ENCODE measurements around the gene CIDEB.
"Not testable (repeated sequence)": the region's sequence is repeated elsewhere in the genome, so short reads cannot be mapped to it uniquely, and the experiment has no call there.

CIDEB gene, protein sequence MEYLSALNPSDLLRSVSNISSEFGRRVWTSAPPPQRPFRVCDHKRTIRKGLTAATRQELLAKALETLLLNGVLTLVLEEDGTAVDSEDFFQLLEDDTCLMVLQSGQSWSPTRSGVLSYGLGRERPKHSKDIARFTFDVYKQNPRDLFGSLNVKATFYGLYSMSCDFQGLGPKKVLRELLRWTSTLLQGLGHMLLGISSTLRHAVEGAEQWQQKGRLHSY

DNA sequence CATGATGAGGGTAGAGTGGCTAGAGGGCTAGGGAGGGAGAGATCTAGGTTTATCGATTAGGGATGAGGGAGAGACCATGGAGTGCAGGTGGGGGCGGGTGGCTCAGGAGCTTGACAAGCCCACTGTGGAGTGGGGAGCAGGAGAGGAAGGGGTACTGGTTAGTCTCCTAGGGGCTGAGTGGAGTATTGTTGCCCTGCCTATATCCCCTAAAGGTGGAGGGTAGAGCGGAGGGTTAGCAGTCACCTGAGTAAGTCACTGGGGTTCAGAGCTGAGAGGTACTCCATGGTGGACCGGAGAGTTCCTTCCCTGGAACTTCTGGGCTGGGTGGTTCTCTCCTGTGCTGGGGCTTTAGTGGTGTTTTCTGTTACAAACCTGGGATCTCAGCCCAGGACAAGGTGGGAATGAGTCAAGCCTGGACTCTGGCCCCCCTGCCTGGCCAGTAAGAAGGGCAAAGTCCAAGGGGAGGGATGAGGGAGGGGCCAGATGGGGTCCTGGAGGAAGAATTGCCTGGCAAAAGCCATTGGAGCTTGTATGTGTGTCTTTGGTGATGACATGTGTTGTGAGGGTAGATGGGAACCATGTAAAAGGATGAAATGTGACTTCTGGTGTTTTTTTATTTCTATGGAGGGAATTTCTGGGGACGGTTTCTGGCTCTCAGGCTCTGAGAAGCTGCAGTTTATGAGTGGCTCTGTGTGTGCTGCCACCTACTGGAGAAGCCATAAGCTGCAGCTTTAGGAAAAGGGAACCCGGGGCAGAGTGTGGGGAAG lies at the start of gene CIDEB:
Gene CIDEB, minus strand, starts transcription at position 403 of the 767 bp plus-strand sequence. Its CDS starts 119 bp downstream, at position 284.
- peak; percentile 9 for DNase-seq

DNA sequence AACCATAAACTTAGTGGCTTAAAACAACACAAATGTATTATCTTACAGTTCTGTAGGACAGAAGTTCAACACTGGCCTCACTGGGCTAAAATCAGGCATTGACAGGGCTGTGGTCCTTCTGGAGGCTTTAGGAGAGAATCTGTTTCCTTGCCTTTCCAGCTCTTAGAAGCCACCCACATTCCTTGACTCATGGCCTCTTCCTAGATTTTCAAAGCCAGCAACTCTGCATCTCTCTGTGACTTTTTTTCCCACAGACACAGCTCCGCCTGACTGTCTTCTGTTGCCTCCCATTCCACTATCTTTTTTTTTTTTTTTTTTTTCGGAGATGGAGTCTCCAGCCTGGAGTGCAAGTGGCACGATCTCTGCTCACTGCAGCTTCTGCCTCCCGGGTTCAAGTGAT lies 48.4 kb upstream of the CIDEB start:
- DNase-seq = no peak

DNA sequence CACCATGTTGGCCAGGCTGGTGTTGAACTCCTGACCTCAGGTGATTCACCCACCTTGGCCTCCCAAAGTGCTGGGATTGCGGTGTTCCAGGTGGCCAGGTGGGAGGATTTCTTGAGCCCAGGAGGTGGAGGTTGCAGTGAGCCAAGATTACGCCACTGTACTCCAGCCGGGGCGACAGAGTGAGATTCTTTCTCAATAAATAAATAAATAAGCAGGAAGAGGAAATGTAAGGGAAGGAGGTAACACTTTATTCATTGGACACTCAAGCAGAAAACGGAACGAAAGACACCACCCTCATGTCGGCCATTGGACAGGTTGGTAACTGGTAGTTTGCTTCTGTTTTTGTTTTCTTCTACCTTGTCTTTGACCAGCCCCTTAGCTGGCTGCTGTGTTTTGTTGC lies 47.2 kb upstream of the CIDEB start:
- DNase-seq = no peak

DNA sequence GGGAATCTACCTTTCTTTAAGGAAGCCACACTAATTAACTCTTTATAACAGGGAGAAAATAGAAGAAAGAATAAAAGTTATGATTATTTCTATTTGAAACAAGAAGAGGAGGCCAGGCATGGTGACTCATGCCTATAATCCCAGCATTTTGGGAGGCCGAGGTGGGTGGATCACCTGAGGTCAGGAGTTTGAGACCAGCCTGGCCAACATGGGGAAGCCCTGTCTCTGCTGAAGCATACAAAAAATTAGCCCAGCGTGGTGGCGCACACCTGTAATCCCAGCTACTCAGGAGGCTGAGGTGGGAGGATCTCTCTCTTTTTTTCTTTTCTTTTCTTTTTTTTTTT lies 46.7 kb upstream of the CIDEB start:
- not testable (repeated sequence) for DNase-seq

DNA sequence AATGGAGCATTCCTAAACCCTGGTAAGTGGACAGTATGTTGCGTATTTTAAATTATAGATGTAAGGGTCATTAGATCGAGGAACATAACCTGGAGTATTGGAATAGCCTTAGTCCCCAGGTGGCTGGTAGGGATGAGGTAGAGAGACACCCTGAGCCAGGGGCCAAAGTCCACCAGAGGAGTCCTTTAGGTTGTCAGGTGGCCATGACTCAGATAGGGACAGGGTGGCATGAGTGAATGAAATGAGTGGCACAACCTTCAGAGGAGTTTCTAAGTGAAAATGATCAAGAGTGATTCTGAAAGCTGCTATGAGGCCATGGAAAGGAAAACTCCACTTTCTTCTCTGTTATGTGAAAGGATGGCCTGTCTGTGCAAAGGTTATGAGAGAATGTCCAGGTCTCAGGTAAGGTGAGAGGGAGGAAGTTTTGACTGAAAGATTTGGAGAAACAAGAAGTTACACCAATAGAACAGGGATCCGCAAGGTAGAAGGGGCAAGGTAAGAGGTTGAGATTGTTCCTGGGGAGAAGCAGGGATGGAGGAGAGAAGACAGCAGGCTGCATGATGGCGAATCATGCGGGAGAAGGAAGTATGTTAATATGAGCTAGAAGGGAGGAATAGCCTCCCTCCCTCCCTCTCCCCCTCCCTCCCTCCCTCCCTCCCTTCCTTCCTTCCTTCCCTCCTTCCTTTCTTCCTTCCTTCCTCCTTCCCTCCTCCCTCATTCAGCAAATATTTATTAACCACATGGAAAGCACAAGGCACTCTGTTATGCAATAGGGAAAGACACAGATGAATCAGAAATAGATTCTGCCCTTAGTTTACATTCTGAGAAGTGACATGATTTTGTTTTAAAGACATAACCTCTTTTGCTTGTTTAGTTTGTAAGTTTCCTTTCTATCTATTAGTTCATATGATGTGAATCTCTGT lies 46.0 kb upstream of the CIDEB start:
- no peak for DNase-seq

DNA sequence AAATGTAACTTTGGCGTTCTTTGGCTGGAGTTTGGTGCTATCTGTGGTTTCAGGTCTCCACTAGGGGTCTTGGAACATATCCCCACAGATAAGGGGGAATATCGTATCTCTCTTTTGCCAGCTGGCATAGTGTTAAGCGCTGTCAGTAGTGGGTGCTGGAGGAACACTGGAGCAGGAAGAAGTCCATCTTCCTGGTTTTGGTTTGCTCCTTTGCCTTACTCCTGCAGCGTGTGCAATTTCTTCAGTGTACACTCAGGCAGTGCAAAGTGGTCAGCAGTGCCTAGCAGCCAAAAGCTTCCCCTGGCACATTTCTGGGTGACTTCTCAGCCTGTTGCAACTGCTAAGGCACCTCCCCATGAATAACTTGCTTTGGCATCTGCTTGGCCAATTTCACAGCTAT lies 43.7 kb upstream of the CIDEB start:
- DNase-seq = no peak

DNA sequence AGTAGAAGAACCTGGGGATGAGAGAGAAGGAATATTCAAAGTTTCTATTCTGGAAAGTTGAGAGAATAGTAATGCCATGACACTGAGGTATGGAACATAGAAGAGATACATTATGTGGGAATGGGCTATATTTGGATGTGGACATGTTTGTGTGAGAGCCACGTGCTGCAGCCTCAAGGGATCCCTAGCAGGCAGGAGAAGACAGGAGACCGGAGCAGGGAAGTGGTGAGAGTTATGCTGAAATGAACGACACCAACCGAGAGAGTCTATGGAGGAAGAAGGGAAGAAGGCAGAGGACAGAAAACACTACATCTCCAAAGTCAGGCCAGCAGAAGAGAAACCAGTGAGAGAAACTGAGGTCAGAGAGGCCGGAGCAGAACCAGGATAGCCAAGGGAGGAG lies 42.0 kb upstream of the CIDEB start:
- DNase-seq = no peak

DNA sequence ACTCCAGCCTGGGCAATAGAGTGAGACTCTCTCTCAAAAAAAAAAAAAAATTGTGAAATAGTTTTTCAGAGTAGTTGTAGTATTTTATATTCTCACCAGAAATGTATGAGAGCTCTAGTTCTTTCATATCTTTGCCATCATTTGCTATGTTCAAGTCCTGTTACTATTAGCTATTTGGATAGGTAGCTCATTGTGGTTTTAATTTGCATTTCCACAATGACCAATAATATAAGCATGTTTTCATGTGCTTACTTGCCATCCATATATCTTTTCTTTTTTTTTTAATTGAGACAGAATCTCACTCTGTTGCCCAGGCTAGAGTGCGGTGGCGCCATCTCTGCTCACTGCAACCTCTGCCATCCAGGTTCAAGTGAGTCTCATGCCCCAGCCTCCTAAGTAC lies 40.4 kb upstream of the CIDEB start:
- DNase-seq = no peak

DNA sequence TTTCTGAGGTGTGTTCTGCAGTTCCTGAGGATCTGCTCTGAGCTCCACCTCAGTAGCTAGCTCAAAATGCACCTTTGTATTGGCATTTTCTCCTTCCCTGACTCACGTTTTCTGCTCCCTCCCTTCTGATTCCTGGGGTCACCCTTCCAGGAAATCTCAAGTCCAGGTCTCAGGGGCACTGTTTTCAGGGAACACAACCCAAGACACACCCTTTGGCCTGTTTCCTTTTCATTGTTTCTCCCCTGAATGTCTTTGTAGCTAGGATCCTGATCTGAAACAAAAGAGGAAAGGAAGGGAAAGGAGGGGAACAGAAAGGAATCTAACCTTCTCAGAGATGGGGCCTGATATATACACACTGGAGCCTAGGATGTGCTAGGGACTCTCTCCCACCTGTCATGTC lies 39.4 kb upstream of the CIDEB start:
- DNase-seq = no peak

DNA sequence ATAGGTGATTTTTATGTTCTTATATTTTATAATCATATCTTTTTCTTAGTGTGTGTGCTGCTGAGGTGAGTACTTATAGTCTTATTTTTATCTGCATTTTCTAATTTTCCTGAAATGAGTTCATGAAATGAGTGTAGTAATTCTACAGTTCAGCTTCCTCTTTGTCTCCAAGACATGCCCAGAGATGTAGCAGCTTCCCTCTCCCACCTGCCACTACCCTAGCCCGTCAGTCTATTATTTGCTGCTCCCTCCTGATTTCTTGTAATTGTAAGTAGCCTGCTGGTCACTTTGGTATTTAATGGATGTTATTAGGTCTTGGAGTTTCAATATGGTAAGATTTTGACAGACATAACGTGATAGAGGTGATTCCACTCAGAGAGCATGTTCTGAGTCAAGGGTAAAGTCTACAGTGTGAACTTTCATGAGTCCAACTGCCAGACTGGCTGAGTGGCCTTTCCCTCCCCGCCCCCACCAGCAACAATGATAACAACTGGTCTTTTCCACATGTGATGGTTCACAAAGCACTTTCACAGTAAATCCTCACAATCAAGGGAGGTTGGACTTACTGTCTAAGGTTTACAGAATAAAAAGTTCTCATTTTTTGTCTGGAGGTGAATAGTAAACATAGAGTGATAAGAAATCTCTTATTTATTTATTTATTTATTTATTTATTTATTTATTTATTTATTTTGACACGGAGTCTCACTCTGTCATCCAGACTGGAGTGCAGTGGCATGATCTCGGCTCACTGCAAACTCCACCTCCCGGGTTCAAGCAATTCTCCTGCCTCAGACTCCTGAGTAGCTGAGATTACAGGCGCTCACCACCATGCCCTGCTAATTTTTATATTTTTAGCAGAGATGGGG lies 36.3 kb upstream of the CIDEB start:
- no peak for DNase-seq

DNA sequence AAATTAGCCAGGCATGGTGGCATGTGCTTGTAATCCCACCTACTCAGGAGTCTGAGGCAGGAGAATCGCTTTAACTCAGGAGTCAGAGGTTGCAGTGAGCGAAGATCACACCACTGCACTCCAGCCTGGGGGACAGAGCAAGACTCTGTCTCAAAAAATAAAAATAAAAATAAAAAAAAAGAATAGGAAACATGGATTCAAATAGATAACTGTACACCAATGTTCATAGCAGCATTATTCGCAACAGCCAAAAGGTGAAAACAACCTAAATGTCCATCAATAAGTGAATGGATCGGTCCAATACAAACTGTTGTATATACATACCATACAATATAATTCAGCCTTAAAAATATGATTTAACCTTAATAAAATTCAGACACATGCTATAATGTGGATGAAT lies 35.1 kb upstream of the CIDEB start:
- DNase-seq = no peak

DNA sequence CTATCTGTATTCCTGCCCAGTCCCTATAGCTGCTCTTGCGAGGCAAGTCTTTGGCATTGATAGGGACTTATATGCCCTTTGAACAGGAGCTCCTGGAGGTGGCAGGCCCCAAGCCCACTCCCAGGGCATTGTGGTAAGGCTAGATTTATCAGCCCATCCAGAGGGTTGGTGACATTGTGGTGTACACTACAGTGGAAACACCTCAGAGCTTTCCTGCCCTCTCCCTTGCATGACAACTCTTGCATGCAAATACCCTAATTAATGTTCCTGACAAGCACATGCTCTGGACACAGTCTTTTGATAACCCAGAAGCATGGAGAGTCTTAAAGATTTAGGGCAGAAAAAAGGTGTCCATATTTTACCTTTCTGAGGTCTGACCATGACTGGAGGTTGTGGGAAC lies 32.8 kb upstream of the CIDEB start:
- DNase-seq = no peak

DNA sequence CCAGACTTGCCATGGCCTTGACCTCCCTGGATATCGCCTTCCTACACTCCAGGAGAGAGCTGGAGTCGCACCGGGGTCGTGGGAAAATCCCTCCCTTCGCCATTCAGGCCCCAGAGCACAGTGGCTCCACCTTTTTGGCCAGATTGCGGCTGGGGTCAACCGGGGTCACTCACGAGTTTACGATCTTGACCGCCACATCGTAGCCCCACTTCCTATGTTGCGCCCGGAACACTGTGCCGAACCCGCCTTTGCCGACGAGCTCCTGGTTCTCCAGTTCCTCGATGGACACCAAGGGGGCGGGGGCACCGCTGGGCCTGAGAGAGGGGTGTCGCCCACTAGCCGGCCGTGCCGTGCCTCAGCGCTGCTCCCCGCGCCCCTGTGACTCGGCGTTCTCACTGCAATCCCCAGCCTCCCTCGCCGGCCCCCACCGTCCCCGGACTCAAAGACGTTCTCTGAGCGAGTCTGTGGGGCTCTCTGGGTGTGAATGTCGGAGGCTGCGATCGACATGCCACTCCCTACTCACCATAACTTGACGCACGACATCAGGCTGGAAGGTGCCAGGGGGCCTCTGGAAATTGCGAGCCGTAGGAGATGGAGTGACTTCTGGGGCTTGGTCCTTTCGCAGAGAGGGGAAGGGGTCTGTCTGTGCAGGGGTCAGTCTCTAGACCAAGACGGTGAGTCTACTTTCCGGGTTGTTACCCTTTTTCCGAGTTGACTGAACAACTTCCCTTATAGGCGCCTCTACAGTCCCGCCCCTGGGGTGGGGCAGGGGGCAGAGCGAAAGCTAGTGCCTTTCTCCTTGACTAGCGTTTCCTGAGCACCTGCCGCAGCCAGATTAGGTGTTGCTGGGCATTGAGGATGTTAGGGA lies 31.7 kb upstream of the CIDEB start, which contains the start of gene RIPK3:
Gene RIPK3, minus strand, starts transcription at position 708 of the 868 bp plus-strand sequence. Its CDS starts 165 bp downstream, at position 543.
- DNase-seq = no peak

DNA sequence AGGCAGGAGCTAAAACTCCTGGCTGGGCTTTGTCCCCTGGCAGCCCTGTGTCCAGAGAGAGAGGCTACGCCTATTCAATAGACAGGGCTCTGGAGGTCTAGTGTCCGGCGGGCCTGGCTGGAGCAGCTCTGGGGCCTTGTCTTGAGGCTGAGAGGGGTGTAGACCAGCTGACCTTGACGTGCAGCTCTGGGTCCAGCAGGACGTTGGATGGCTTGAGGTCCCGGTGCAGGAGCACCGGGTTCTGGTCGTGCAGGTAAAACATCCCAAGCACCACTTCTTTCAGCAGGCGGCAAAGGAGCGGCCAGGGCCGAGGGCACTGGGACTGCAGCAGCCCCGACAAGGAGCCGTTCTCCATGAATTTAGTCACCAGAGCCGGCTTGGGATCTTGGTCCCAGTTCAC lies 31.1 kb upstream of the CIDEB start:
- no peak for DNase-seq

DNA sequence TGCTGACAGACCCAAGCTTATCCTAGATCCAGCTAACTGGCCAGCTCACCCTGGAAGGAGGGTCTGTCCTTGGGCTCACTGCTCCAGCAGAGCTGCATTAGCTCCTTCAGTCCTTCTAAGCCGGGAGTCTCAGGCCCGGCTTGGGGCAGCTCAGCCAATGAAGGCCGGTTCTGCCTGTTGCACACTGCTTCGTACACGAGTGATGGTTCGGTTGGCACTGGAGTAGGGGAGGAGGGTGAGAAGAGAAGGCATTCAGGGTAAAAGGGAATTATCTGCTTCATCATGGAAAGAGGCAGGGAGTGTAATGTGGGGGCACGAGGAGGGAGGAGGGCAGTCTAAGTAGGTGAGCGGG lies 30.0 kb upstream of the CIDEB start:
- DNase-seq = no peak

DNA sequence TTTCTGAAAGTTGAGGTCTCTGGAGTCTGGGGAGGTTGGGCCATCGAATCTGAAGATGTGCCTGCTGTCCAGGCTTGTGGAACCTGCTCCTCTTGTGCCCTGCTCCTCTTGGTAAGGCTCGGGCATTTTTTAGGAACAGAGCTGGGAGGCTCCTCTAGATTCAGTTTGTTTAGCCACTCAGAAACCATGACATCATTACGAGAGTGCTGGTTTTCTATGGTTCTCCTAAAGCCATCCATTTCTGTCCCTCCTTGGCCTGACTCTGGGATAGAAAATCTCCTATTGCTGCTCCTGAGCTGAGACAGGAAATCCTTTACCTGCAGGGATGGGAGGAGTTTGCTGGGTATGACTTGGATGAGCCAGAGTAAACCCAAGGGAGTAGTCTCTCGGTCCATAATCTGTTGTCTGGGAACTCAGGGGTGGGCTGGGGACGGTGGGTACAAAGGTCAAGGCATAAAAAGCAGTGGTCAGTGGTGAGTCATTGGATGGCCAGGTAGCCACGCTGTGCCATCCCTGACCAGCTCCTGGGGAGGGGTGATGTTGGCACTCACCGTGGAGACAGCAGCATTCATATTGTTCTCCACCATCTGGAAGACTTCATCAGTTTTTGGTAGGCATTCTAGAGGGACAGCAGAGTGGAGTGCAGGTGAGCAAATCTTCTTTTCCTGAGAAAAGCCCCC lies 29.5 kb upstream of the CIDEB start:
- DNase-seq = no peak

DNA sequence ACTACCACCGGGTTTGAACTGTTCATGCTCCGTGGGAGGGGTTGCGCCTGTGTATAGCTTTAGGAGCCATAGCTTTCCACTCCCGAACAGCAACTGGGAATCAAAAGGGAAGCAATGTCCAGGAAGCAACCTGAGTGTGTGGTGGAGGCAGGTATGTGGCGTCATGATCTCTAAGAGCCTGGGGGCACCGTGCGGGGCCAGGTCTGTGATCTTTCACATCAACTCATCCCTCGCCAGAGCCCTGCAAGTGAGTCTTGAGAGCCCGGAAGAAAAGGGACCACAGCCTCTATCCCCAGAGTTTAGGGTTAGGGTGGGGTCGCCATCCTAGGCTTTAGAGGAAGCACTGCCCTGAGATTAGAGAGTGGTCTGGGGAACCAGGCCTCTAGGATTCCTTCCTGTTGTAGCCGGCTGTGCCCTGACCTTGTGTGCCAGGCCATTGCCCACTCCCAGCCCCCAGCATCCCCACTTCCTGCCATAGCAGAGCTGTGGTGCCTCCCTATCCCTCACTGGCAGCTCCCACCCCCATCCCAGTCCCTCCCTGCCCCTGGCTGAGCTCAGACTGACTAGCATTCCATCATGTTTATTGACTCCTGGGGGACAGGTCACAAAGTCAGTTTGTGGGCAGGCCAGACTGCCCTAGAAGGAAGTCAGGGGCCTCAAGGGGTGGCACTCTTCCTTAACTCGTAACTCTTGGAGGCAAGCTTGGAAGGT lies 27.8 kb upstream of the CIDEB start:
- no peak for DNase-seq

DNA sequence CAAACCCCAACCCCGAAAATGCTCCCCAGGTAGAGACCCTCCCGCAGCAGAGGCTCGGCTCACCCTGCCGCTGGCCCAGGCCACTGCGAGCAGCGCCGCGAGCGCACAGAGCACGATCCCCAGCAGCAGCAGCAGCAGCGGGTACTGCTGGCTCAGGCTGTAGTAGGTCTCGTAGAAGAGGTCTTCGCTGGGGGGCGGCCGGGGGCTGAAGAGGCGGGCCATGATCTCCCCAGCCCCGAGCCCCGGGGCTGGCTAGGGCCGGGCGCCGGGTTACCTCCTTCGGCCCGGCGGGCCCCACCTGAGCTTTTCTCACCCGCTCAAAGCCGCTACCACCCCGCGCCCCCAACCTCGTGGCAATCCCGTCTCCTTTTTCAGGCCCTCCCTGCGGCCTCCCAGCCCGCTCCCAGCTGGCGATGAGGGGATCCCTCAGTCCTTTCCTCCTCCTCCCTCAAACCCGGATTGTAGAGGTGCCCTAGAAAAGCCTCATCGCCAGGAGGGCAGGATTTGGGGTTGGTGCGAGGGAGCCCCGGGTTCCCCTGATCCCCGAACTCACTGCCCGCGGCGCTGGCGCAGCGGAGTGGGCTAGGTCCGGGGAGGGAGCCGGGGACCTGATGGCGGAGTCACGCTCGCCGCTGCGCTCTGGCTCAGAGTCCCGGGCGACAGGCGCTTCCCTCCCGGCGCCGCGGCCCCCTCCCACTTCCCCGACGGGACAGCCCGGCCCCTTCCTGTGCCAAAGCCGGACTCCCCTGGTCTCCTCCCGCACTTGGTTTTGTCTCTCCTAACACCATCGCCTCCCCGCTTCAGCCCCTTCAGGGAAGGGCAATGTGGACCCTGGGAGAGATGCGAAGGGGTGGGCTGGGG lies 26.9 kb upstream of the CIDEB start, which contains the start of gene ADCY4:
Gene ADCY4, minus strand, starts transcription at position 641 of the 861 bp plus-strand sequence. Its CDS starts 419 bp downstream, at position 222.
- no peak for DNase-seq
